GM23338 (cell line): ENCODE measurements around the gene HSPBP1. TPM values are rescaled to one million over a fixed set of nuclear protein-coding genes. Genes with fewer than 3 reads are reported as not detected.

ENCODE experiments used
- ATAC-seq: fragments of 200-7000 bp; cut with Tn5 transposase; 3 replicates; pipeline ENCODE4 v1.9.1; 2020
- DNase-seq: peaks from one replicate; pipeline ENCODE4 v3.0.0-alpha.2; 2015; ENCODE audit warnings: low spot score
- H2AFZ ChIP-seq: fragments of 200-600 bp; sonication (generic); 2 replicates; pipeline ENCODE4 v1.8.0; 2016; ENCODE audit warnings: antibody characterized with exemption, mild to moderate bottlenecking, moderate library complexity
- H3F3A ChIP-seq: fragments of 200-600 bp; sonication (generic); replicated peaks from 2 replicates; pipeline ENCODE4 v1.8.0; 2017; ENCODE audit warnings: antibody characterized with exemption, mixed run types, low read depth
- H3K27ac ChIP-seq: fragments of 200-600 bp; sonication (generic); 2 replicates; pipeline ENCODE4 v1.6.1; 2016; ENCODE audit warnings: low read depth
- H3K27me3 ChIP-seq: fragments of 200-600 bp; sonication (generic); 2 replicates; pipeline ENCODE4 v1.8.0; 2016; ENCODE audit warnings: mild to moderate bottlenecking, mixed run types, moderate library complexity; ENCODE audit not compliant: insufficient read depth
- H3K36me3 ChIP-seq: fragments of 200-600 bp; sonication (generic); 2 replicates; pipeline ENCODE4 v1.8.0; 2016; ENCODE audit warnings: mild to moderate bottlenecking; ENCODE audit not compliant: insufficient read depth
- H3K4me1 ChIP-seq: fragments of 200-600 bp; sonication (generic); 2 replicates; pipeline ENCODE4 v1.8.0; 2016; ENCODE audit warnings: mild to moderate bottlenecking, moderate library complexity; ENCODE audit not compliant: insufficient read depth
- H3K4me2 ChIP-seq: fragments of 200-600 bp; sonication (generic); 2 replicates; pipeline ENCODE4 v1.7.1; 2017; ENCODE audit warnings: mixed run types
- H3K4me3 ChIP-seq: fragments of 200-600 bp; sonication (generic); 2 replicates; pipeline ENCODE4 v1.6.1; 2016; ENCODE audit warnings: mixed run types
- H3K79me2 ChIP-seq: fragments of 200-600 bp; sonication (generic); replicated peaks from 2 replicates; pipeline ENCODE4 v1.8.0; 2017; ENCODE audit warnings: mild to moderate bottlenecking; ENCODE audit not compliant: insufficient read depth
- H3K9me2 ChIP-seq: fragments of 200-600 bp; sonication (generic); 2 replicates; pipeline ENCODE4 v1.8.0; 2017; ENCODE audit not compliant: insufficient read depth
- H4K20me1 ChIP-seq: fragments of 200-600 bp; sonication (generic); replicated peaks from 2 replicates; pipeline ENCODE4 v1.8.0; 2017; ENCODE audit warnings: mild to moderate bottlenecking; ENCODE audit not compliant: insufficient read depth
- H3K27ac Mint-ChIP-seq: 2 replicates; pipeline ENCODE4 v1.8.0; 2020; ENCODE audit warnings: inconsistent platforms, mild to moderate bottlenecking, moderate library complexity, mixed read lengths
- H3K27me3 Mint-ChIP-seq: 3 replicates; pipeline ENCODE4 v1.8.0; 2022; ENCODE audit warnings: low read depth, mild to moderate bottlenecking, moderate library complexity, mixed read lengths, inconsistent platforms; ENCODE audit not compliant: insufficient read depth, poor library complexity
- H3K36me3 Mint-ChIP-seq: 3 replicates; pipeline ENCODE4 v1.8.0; 2021; ENCODE audit warnings: low read depth, mild to moderate bottlenecking, inconsistent platforms, moderate library complexity, mixed read lengths
- H3K4me1 Mint-ChIP-seq: 3 replicates; pipeline ENCODE4 v1.8.0; 2020; ENCODE audit warnings: mild to moderate bottlenecking, inconsistent platforms, mixed read lengths
- H3K4me3 Mint-ChIP-seq: 3 replicates; pipeline ENCODE4 v1.8.0; 2021; ENCODE audit warnings: moderate library complexity, mild to moderate bottlenecking, inconsistent platforms, mixed read lengths
- H3K9me3 Mint-ChIP-seq: 3 replicates; pipeline ENCODE4 v1.8.0; 2020; ENCODE audit warnings: moderate library complexity, mild to moderate bottlenecking, inconsistent platforms, mixed read lengths
- CREB1 ChIP-seq: fragments of 250-450 bp; sonication (Bioruptor Pico); IDR thresholded peaks from 2 replicates; pipeline ENCODE4 v1.5.0; 2020; ENCODE audit warnings: low read depth, mild to moderate bottlenecking, moderate library complexity
- EZH2 ChIP-seq: fragments of 200-600 bp; sonication (generic); IDR thresholded peaks from one replicate; pipeline ENCODE4 v1.8.0; 2017; ENCODE audit warnings: antibody characterized with exemption, mild to moderate bottlenecking, low read depth; ENCODE audit not compliant: unreplicated experiment
- EZH2phosphoT487 ChIP-seq: fragments of 200-600 bp; sonication (generic); IDR thresholded peaks from one replicate; pipeline ENCODE4 v1.8.1; 2018; ENCODE audit warnings: antibody characterized with exemption; ENCODE audit not compliant: unreplicated experiment
- JUNB ChIP-seq: IDR thresholded peaks from one replicate; pipeline ENCODE4 v1.6.1; 2016; ENCODE audit warnings: antibody characterized with exemption; ENCODE audit not compliant: unreplicated experiment
- NANOG ChIP-seq: IDR thresholded peaks from 2 replicates; pipeline ENCODE4 v1.6.1; 2016; ENCODE audit warnings: antibody characterized with exemption, borderline replicate concordance
- POLR2AphosphoS5 ChIP-seq: IDR thresholded peaks from 2 replicates; pipeline ENCODE4 v1.6.1; 2016; ENCODE audit warnings: antibody characterized with exemption, low read depth
- STAT1 ChIP-seq: IDR thresholded peaks from one replicate; pipeline ENCODE4 v1.6.1; 2016; ENCODE audit warnings: antibody characterized with exemption; ENCODE audit not compliant: unreplicated experiment
- ZNF114 ChIP-seq: fragments of 250-450 bp; sonication (Bioruptor Pico); IDR thresholded peaks from 2 replicates; pipeline ENCODE4 v1.5.0; 2020; ENCODE audit warnings: mild to moderate bottlenecking, moderate library complexity
- ZNF331 ChIP-seq: fragments of 250-450 bp; sonication (Bioruptor Pico); IDR thresholded peaks from 2 replicates; pipeline ENCODE4 v1.5.0; 2020; ENCODE audit warnings: low read depth, mild to moderate bottlenecking, moderate library complexity
- polyA plus RNA-seq: library from polyadenylated mRNA; unstranded; fragments of >200 nt; fragmentation: Nextera tagmentation; extraction: Ambion mirVana; gene quantifications from 2 replicates; pipeline ENCODE4 v1.2.1, GENCODE V29; 2016
- total RNA-seq: library from RNA; depleted of rRNA; stranded (reverse); fragments of >200 nt; shearing (Covaris generic); gene quantifications from 2 replicates; pipeline ENCODE4 v1.2.3, GENCODE V29; 2014
- TF ChIP-seq, protein P1 (sequence below): IDR thresholded peaks from 2 replicates; pipeline ENCODE4 v1.6.1; 2016; ENCODE audit warnings: antibody characterized with exemption
- TF ChIP-seq, protein P2 (sequence below), 2 experiments: fragments of 200-600 bp in 1 of 2; sonication (generic) in 1 of 2; conservative IDR thresholded peaks; 2 replicates each; pipeline versions ENCODE4 v1.5.1 to v1.6.1; 2016 to 2017; ENCODE audit warnings: antibody characterized with exemption in 2 of 2, low read depth in 2 of 2, mild to moderate bottlenecking in 2 of 2, moderate library complexity in 1 of 2

The HSPBP1 gene
- total and polyA plus RNA-seq, 2 experiments from 2014 or later = 83.6 to 91.1 TPM

GRCh38 chr19:55299991-55300390 lies 20.1 kb upstream of the HSPBP1 start:
- Histone ChIP-seq H3K79me2 (no peaks in the 10 kb centered on the region), H2AFZ (no peak overlapping the region), H3K36me3 (peaks cover 11% of the 10 kb centered on the region), H3K4me3 (no peak overlapping the region), H3K4me2 (no peak overlapping the region), H3K4me1 (peaks cover 5% of the 10 kb centered on the region; the same call in 1 of the 2 replicates), H3F3A (peaks cover 18% of the 10 kb centered on the region), H3K27ac (no peak overlapping the region), H3K27me3 (no peaks in the 10 kb centered on the region), H3K9me2 (no peaks in the 10 kb centered on the region), H4K20me1 (no peaks in the 10 kb centered on the region; the same call in 1 of the 2 replicates)
- ATAC-seq = no peak
- TF ChIP-seq, protein P1, sequence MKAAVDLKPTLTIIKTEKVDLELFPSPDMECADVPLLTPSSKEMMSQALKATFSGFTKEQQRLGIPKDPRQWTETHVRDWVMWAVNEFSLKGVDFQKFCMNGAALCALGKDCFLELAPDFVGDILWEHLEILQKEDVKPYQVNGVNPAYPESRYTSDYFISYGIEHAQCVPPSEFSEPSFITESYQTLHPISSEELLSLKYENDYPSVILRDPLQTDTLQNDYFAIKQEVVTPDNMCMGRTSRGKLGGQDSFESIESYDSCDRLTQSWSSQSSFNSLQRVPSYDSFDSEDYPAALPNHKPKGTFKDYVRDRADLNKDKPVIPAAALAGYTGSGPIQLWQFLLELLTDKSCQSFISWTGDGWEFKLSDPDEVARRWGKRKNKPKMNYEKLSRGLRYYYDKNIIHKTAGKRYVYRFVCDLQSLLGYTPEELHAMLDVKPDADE = no peak
- TF ChIP-seq POLR2AphosphoS5 (no peak), CREB1 (CRISPR knock-in tag) (no peak), EZH2 (no peak), ZNF331 (no peak), NANOG (no peak), JUNB (no peak), STAT1 (no peak), EZH2phosphoT487 (no peak)
- TF ChIP-seq, protein P2, sequence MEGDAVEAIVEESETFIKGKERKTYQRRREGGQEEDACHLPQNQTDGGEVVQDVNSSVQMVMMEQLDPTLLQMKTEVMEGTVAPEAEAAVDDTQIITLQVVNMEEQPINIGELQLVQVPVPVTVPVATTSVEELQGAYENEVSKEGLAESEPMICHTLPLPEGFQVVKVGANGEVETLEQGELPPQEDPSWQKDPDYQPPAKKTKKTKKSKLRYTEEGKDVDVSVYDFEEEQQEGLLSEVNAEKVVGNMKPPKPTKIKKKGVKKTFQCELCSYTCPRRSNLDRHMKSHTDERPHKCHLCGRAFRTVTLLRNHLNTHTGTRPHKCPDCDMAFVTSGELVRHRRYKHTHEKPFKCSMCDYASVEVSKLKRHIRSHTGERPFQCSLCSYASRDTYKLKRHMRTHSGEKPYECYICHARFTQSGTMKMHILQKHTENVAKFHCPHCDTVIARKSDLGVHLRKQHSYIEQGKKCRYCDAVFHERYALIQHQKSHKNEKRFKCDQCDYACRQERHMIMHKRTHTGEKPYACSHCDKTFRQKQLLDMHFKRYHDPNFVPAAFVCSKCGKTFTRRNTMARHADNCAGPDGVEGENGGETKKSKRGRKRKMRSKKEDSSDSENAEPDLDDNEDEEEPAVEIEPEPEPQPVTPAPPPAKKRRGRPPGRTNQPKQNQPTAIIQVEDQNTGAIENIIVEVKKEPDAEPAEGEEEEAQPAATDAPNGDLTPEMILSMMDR (conservative IDR thresholded peaks at IDR 0.05; ENCODE audit: low read depth in 2 of 2) = no peak
- peaks cover 20% of the 10 kb centered on the region for H3K27me3 Mint-ChIP-seq
- no peak overlapping the region for H3K4me3 Mint-ChIP-seq
- H3K9me3 Mint-ChIP-seq = no peaks in the 10 kb centered on the region; the same call in 2 of the 3 replicates
- no peak for DNase-seq
- peaks cover 20% of the 10 kb centered on the region for H3K4me1 Mint-ChIP-seq
- no peak overlapping the region for H3K27ac Mint-ChIP-seq
- peaks cover 55% of the 10 kb centered on the region for H3K36me3 Mint-ChIP-seq

- H3K36me3 Mint-ChIP-seq = peaks cover 44% of the 10 kb centered on the region
- H3K36me3 ChIP-seq = peaks cover 16% of the 10 kb centered on the region
- no peak overlapping the region for H3K4me3 ChIP-seq
- peaks cover 9% of the 10 kb centered on the region; the same call in 1 of the 2 replicates for H3F3A ChIP-seq
- DNase-seq (no peak), ATAC-seq (no peak)
- H3K27ac Mint-ChIP-seq = no peak overlapping the region
- H3K4me3 Mint-ChIP-seq = no peak overlapping the region
- H3K9me3 Mint-ChIP-seq = no peaks in the 10 kb centered on the region; the same call in 2 of the 3 replicates
- peaks cover 5% of the 10 kb centered on the region; the same call in 1 of the 2 replicates for H3K4me1 ChIP-seq
- peaks cover 17% of the 10 kb centered on the region; the same call in 2 of the 3 replicates for H3K4me1 Mint-ChIP-seq
- no peaks in the 10 kb centered on the region for H3K9me2 ChIP-seq
- H3K79me2 ChIP-seq = no peaks in the 10 kb centered on the region
- peaks cover 14% of the 10 kb centered on the region for H3K27me3 Mint-ChIP-seq
- H3K4me2 ChIP-seq = no peak overlapping the region
- no peak overlapping the region for H2AFZ ChIP-seq
- TF ChIP-seq STAT1 (no peak), CREB1 (CRISPR knock-in tag) (no peak), ZNF114 (CRISPR knock-in tag) (no peak), JUNB (no peak)
- H4K20me1 ChIP-seq = no peaks in the 10 kb centered on the region; the same call in 1 of the 2 replicates
- no peak overlapping the region for H3K27ac ChIP-seq
- H3K27me3 ChIP-seq = no peaks in the 10 kb centered on the region
Observed at GRCh38 chr19:55297267-55297666, 17.4 kb upstream of the HSPBP1 start.
